ENCODE data around the gene NUDCD2.

- no peak for TF ChIP-seq POLR2A (IDR thresholded peaks at IDR 0.05; ENCODE audit: low read length)
- TF ChIP-seq GATA1 (IDR thresholded peaks at IDR 0.05; ENCODE audit: low read depth, low read length) = no peak
Measured at GRCh38 chr5:163489055-163489744, 29.3 kb upstream of the NUDCD2 start.

All from erythroblast (primary cell).